K562 (cell line): ENCODE results near the gene USP5. TPM values are rescaled to one million over a fixed set of nuclear protein-coding genes. Genes with fewer than 3 reads are reported as not detected.

Experiments used
- ARNT ChIP-seq, 2 experiments: fragments of 450-650 bp; IDR thresholded peaks; 2 replicates each; pipeline ENCODE4 v1.6.1; 2016; ENCODE audit warnings: mild to moderate bottlenecking in 1 of 2
- ASH1L ChIP-seq: fragments of 450-650 bp; IDR thresholded peaks from 2 replicates; pipeline ENCODE4 v1.6.1; 2018; ENCODE audit warnings: borderline replicate concordance, mild to moderate bottlenecking, low read depth; ENCODE audit not compliant: partially characterized antibody
- BRD9 ChIP-seq: fragments of 450-650 bp; IDR thresholded peaks from 2 replicates; pipeline ENCODE4 v1.6.1; 2018; ENCODE audit warnings: low read depth; ENCODE audit not compliant: partially characterized antibody
- ESRRB ChIP-seq: fragments of 250-450 bp; sonication (Bioruptor Pico); IDR thresholded peaks from 2 replicates; pipeline ENCODE4 v1.5.0; 2020; ENCODE audit warnings: mild to moderate bottlenecking, moderate library complexity, borderline replicate concordance
- GMEB1 ChIP-seq: fragments of 250-450 bp; sonication (Bioruptor Pico); IDR thresholded peaks from 2 replicates; pipeline ENCODE4 v1.4.0; 2020; ENCODE audit warnings: mild to moderate bottlenecking
- HCFC1 ChIP-seq: IDR thresholded peaks from 2 replicates; pipeline ENCODE4 v1.6.1; 2012; ENCODE audit warnings: low read depth, low read length, improper control_type of control experiment
- HMGN3 ChIP-seq: IDR thresholded peaks from 2 replicates; pipeline ENCODE4 v1.6.1; 2011; ENCODE audit warnings: borderline replicate concordance, low read depth, mild to moderate bottlenecking, mixed read lengths, low read length; ENCODE audit not compliant: insufficient read length; ENCODE audit errors: extremely low read depth
- HNRNPH1 ChIP-seq: fragments of 200-400 bp; formaldehyde crosslinking; optimal IDR thresholded peaks from 2 replicates; pipeline ENCODE3; 2017; ENCODE audit warnings: low read depth, mild to moderate bottlenecking, low read length, moderate library complexity
- HSF4 ChIP-seq: fragments of 250-450 bp; sonication (Bioruptor Pico); IDR thresholded peaks from 2 replicates; pipeline ENCODE4 v2.1.2; 2022; ENCODE audit warnings: mild to moderate bottlenecking, moderate library complexity, borderline replicate concordance
- MCM3 ChIP-seq: fragments of 450-650 bp; IDR thresholded peaks from 2 replicates; pipeline ENCODE4 v1.6.1; 2016
- MEF2A ChIP-seq: IDR thresholded peaks from 2 replicates; pipeline ENCODE4 v1.6.1; 2011; ENCODE audit warnings: low read depth, mild to moderate bottlenecking, low read length, moderate library complexity; ENCODE audit not compliant: control insufficient read depth
- MIER1 ChIP-seq: fragments of 450-650 bp; IDR thresholded peaks from 2 replicates; pipeline ENCODE4 v1.6.1; 2016; ENCODE audit warnings: antibody characterized with exemption, mild to moderate bottlenecking, low read depth
- NCOA1 ChIP-seq: fragments of 450-650 bp; IDR thresholded peaks from 2 replicates; pipeline ENCODE4 v1.6.1; 2016; ENCODE audit warnings: low read depth
- NFE2 ChIP-seq: IDR thresholded peaks from 2 replicates; pipeline ENCODE4 v1.6.1; 2014; ENCODE audit warnings: antibody characterized with exemption, low read depth
- OTX1 ChIP-seq: fragments of 450-650 bp; formaldehyde crosslinking; IDR thresholded peaks from 2 replicates; pipeline ENCODE4 v1.4.0; 2022; ENCODE audit warnings: mild to moderate bottlenecking
- PHB2 ChIP-seq: fragments of 450-650 bp; IDR thresholded peaks from 2 replicates; pipeline ENCODE4 v1.6.1; 2017; ENCODE audit warnings: low read depth
- SETDB1 ChIP-seq: IDR thresholded peaks from one replicate; pipeline ENCODE4 v1.6.1; 2012; ENCODE audit warnings: low read length, control low read depth, inconsistent platforms
- SIN3A ChIP-seq, 2 experiments: fragments of 150-350 bp in 1 of 2; IDR thresholded peaks; 2 replicates each; pipeline ENCODE4 v1.6.1; 2011 to 2016; ENCODE audit warnings: borderline replicate concordance in 2 of 2, low read depth in 2 of 2, low read length in 2 of 2, mild to moderate bottlenecking in 2 of 2, moderate library complexity in 2 of 2; ENCODE audit not compliant: control insufficient read depth in 1 of 2
- SMARCE1 ChIP-seq: fragments of 450-650 bp; IDR thresholded peaks from 2 replicates; pipeline ENCODE4 v1.7.1; 2016; ENCODE audit warnings: mild to moderate bottlenecking
- SNRNP70 ChIP-seq: fragments of 200-400 bp; formaldehyde crosslinking; optimal IDR thresholded peaks from 2 replicates; pipeline ENCODE3; 2017; ENCODE audit warnings: low read depth, low read length
- TAF15 ChIP-seq: fragments of 200-400 bp; formaldehyde crosslinking; IDR thresholded peaks from 2 replicates; pipeline ENCODE4 v1.6.1; 2017; ENCODE audit warnings: mild to moderate bottlenecking, low read depth, low read length, moderate library complexity
- TCF7 ChIP-seq: sonication (generic); IDR thresholded peaks from 2 replicates; pipeline ENCODE4 v1.6.1; 2016; ENCODE audit warnings: antibody characterized with exemption, borderline replicate concordance
- THRA ChIP-seq: fragments of 450-650 bp; IDR thresholded peaks from 2 replicates; pipeline ENCODE4 v1.6.1; 2017; ENCODE audit warnings: mild to moderate bottlenecking, moderate library complexity
- XRCC3 ChIP-seq: fragments of 450-650 bp; IDR thresholded peaks from 2 replicates; pipeline ENCODE4 v1.6.1; 2017; ENCODE audit warnings: mild to moderate bottlenecking, moderate library complexity
- ZNF3 ChIP-seq: fragments of 250-450 bp; sonication (Bioruptor Pico); IDR thresholded peaks from 2 replicates; pipeline ENCODE4 v1.5.0; 2021; ENCODE audit warnings: mild to moderate bottlenecking, moderate library complexity
- polyA plus RNA-seq, 8 experiments: library from polyadenylated mRNA; depleted of rRNA in 4 of 8; stranded (reverse) in 5 of 8; unstranded in 3 of 8; fragments of >200 nt; fragmentation: Nextera tagmentation in 2 of 8; fragmentation: Illumina TruSeq in 1 of 8; extraction: Ambion mirVana in 2 of 8; extraction: Trizol in 1 of 8; gene quantifications; 2 replicates each; pipeline versions ENCODE4 v1.2.1 to v1.2.3, GENCODE V29; 2011 to 2014; ENCODE audit warnings: inconsistent platforms in 1 of 8, missing spikeins in 1 of 8
- total RNA-seq, 7 experiments: library from RNA; depleted of rRNA in 6 of 7; stranded (reverse); fragments of >200 nt in 6 of 7; fragmentation: Illumina TruSeq in 2 of 7; extraction: Trizol in 2 of 7; gene quantifications; 2 replicates each; pipeline versions ENCODE4 v1.2.1 to v1.2.3, GENCODE V29; 2011 to 2021; ENCODE audit warnings: low replicate concordance in 1 of 7
- TF ChIP-seq, protein P1 (sequence below): fragments of 450-650 bp; IDR thresholded peaks from 2 replicates; pipeline ENCODE4 v1.6.1; 2018; ENCODE audit warnings: mild to moderate bottlenecking, low read depth; ENCODE audit not compliant: partially characterized antibody

USP5 gene
- total and polyA plus RNA-seq, 9 of the 15 experiments (the other 6 are each of a cell fraction or from before 2014, with no cell fraction given) = 1.4 to 107 (median 48.6) TPM

DNA sequence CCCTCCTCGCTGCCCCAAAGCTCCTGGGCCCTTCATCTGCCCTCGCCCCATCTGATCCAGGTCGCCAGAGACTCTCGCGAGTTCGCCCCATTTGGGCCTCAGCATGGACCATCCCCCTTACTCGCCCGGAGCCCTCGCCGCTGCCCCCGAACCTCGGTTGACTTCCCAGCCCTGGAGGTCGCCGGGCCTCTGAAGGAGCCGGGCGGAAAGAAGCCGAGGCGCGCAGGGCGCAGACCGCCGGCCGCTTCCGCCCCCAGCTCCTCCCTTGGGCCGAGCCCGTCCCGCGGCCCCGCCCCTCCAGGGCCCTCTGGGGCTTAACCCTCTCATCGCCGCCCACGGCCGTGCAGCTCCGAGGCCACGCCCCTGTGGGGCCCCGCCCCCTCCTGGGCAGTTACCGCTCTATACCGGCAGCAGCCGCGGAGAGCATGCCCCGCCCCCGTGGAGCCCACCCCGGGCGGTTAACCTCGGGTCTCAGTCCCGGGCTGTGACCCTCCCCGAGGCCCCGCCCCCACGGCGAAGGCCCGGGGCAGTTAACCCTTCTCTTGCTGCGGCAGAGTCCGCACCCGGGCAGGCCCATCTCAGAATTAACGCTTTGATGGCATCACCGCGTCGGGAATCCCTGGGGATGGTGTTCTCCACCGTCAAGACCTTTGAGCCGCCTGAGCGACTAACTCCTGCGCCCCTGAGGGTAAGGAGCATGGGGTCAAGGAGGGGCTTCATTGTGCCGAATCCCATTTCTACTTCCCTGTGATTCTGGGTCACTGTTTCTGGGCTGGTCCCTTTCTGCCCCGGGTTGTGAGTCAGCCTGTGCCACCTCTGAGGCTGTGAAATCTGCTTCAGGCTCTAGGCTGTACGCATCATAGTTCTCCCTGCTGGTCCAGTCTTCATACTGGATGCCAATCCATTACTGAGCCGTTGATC lies 21.4 kb downstream of the USP5 start, which contains the start of gene SPSB2 (continued):
- peak; percentile 87 for TF ChIP-seq HMGN3
- no peak for TF ChIP-seq SETDB1
- no peak for TF ChIP-seq ARNT (IDR thresholded peaks at IDR 0.05)
- TF ChIP-seq PHB2 = no peak
- no peak for TF ChIP-seq THRA
- TF ChIP-seq MIER1 = no peak
- TF ChIP-seq NCOA1 = 0 out of 2 replicates have a peak, but pooled peaks have one; percentile 32
- no peak for TF ChIP-seq ZNF3 (CRISPR knock-in tag)
- TF ChIP-seq TAF15 = no peak
- TF ChIP-seq TCF7 = no peak
- no peak for TF ChIP-seq BRD9
- peak; percentile 26; the same call in 1 of the 2 replicates for TF ChIP-seq HCFC1
- TF ChIP-seq SIN3A (IDR thresholded peaks at IDR 0.05; ENCODE audit: borderline replicate concordance in 2 of 2, control insufficient read depth in 1 of 2, low read depth in 2 of 2, low read length in 2 of 2) = peak in 1 of 2 experiments; percentile 26; a peak in 1 of 4 replicates
- no peak for TF ChIP-seq HNRNPH1
- no peak for TF ChIP-seq HSF4 (CRISPR knock-in tag)
- TF ChIP-seq SMARCE1 = no peak
- no peak for TF ChIP-seq NFE2
- TF ChIP-seq, protein P1, sequence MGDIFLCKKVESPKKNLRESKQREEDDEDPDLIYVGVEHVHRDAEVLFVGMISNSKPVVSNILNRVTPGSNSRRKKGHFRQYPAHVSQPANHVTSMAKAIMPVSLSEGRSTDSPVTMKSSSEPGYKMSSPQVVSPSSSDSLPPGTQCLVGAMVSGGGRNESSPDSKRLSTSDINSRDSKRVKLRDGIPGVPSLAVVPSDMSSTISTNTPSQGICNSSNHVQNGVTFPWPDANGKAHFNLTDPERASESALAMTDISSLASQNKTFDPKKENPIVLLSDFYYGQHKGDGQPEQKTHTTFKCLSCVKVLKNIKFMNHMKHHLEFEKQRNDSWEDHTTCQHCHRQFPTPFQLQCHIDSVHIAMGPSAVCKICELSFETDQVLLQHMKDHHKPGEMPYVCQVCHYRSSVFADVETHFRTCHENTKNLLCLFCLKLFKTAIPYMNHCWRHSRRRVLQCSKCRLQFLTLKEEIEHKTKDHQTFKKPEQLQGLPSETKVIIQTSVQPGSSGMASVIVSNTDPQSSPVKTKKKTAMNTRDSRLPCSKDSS = no peak
- no peak for TF ChIP-seq SNRNP70
- no peak for TF ChIP-seq ASH1L
- no peak for TF ChIP-seq XRCC3
- TF ChIP-seq ESRRB (CRISPR knock-in tag) = no peak
- TF ChIP-seq OTX1 (CRISPR knock-in tag) = no peak
- no peak for TF ChIP-seq GMEB1
- no peak for TF ChIP-seq MCM3
- no peak for TF ChIP-seq MEF2A
